HG02981 (cell line): Measurements from ENCODE around the gene ADGRF5.

Source experiments
- ATAC-seq: cut with Tn5 transposase; IDR thresholded peaks from one replicate; pipeline ENCODE4 v1.9.1; 2021; ENCODE audit warnings: mild to moderate bottlenecking, moderate library complexity; ENCODE audit not compliant: unreplicated experiment

Gene ADGRF5

GRCh38 chr6:46828939-46829338 lies 92.8 kb downstream of the ADGRF5 start:
- no peak for ATAC-seq

GRCh38 chr6:46821458-46821881 lies 100.3 kb downstream of the ADGRF5 start:
- no peak for ATAC-seq

- ATAC-seq = no peak
Measured at GRCh38 chr6:46819561-46819960, 102.2 kb downstream of the ADGRF5 start.

GRCh38 chr6:46816626-46817025 lies 105.1 kb downstream of the ADGRF5 start:
- no peak for ATAC-seq

GRCh38 chr6:46815130-46815529 lies 106.6 kb downstream of the ADGRF5 start:
- no peak for ATAC-seq

GRCh38 chr6:46808806-46809205 lies 112.9 kb downstream of the ADGRF5 start:
- ATAC-seq = no peak
